ENCODE results near the gene MPST.

Gene MPST

GRCh38 chr22:36990457-36990856 lies 29.1 kb upstream of the MPST start:
- in situ Hi-C loops (cut with HindIII; ENCODE audit: low sequenced_read_pairs) = no loop called here
- DNase-seq (ENCODE audit: low read depth) = no peak
- TF ChIP-seq, protein P1, sequence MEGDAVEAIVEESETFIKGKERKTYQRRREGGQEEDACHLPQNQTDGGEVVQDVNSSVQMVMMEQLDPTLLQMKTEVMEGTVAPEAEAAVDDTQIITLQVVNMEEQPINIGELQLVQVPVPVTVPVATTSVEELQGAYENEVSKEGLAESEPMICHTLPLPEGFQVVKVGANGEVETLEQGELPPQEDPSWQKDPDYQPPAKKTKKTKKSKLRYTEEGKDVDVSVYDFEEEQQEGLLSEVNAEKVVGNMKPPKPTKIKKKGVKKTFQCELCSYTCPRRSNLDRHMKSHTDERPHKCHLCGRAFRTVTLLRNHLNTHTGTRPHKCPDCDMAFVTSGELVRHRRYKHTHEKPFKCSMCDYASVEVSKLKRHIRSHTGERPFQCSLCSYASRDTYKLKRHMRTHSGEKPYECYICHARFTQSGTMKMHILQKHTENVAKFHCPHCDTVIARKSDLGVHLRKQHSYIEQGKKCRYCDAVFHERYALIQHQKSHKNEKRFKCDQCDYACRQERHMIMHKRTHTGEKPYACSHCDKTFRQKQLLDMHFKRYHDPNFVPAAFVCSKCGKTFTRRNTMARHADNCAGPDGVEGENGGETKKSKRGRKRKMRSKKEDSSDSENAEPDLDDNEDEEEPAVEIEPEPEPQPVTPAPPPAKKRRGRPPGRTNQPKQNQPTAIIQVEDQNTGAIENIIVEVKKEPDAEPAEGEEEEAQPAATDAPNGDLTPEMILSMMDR (IDR thresholded peaks at IDR 0.05; ENCODE audit: low read depth, low read length, missing control alignments) = no peak
- no peak overlapping the region for H3K4me3 ChIP-seq (ENCODE audit: low read depth, low read length)

DNA sequence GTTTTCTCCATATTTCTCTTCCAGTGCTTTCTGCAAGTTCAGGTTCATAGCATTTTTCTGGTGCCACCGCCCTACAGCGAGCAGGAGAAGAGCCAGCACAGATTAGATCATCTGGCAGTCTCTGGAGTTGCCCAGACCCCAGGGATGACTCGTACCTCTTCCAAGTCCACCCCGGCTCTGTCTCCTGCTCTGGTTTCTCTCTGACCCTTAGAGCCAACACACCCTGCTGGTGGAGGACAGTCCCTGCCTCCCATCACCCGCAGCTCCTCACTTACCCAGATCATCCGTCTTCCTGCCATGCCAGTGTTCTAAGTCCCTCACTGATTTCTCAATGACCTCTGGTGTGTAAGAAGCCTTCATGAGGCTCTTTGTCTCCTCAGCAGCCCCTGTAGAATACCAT lies 28.3 kb upstream of the MPST start:
- H3K4me3 ChIP-seq (ENCODE audit: low read depth, low read length) = no peak overlapping the region
- in situ Hi-C loops (cut with HindIII; ENCODE audit: low sequenced_read_pairs) = no loop called here
- TF ChIP-seq, protein P1 (IDR thresholded peaks at IDR 0.05; ENCODE audit: low read depth, low read length, missing control alignments) = no peak
- DNase-seq (ENCODE audit: low read depth) = no peak

GRCh38 chr22:36997746-36998145 lies 21.8 kb upstream of the MPST start:
- DNase-seq (ENCODE audit: low read depth) = no peak
- no peak overlapping the region for H3K4me3 ChIP-seq (ENCODE audit: low read depth, low read length)
- in situ Hi-C loops (cut with HindIII; ENCODE audit: low sequenced_read_pairs) = no loop called here
- TF ChIP-seq, protein P1 (IDR thresholded peaks at IDR 0.05; ENCODE audit: low read depth, low read length, missing control alignments) = no peak

GRCh38 chr22:36998620-36999351 lies 20.8 kb upstream of the MPST start:
- H3K4me3 ChIP-seq (ENCODE audit: low read depth, low read length) = no peak overlapping the region
- no peak for DNase-seq (ENCODE audit: low read depth)
- in situ Hi-C loops (cut with HindIII; ENCODE audit: low sequenced_read_pairs) = no loop called here
- TF ChIP-seq, protein P1 (IDR thresholded peaks at IDR 0.05; ENCODE audit: low read depth, low read length, missing control alignments) = no peak

DNA sequence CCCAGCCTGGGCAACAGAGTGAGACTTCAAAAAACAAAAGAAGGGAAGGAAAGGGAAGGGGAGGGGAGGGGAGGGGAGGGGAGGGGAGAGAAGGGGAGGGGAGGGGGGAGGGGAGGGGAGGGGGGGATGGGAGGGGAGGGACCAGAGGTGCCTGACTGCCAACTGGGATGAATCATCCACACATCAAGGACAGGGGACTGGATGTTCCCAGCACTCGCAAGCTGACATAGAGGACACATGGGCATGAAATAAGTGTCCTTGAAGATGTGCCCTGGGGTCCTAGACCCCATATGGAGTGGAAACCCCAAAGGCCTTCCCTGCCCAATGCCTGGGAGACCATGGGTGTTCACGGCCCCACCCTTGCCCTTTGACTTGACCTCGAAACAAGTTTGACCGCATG lies 20.1 kb upstream of the MPST start:
- no peak for DNase-seq (ENCODE audit: low read depth)
- H3K4me3 ChIP-seq (ENCODE audit: low read depth, low read length) = no peak overlapping the region
- in situ Hi-C loops (cut with HindIII; ENCODE audit: low sequenced_read_pairs) = no loop called here
- TF ChIP-seq, protein P1 (IDR thresholded peaks at IDR 0.05; ENCODE audit: low read depth, low read length, missing control alignments) = no peak

GRCh38 chr22:37000676-37001534 lies 18.6 kb upstream of the MPST start:
- in situ Hi-C loops (cut with HindIII; ENCODE audit: low sequenced_read_pairs) = no loop called here
- DNase-seq (ENCODE audit: low read depth) = no peak
- TF ChIP-seq, protein P1 (IDR thresholded peaks at IDR 0.05; ENCODE audit: low read depth, low read length, missing control alignments) = no peak
- no peak overlapping the region for H3K4me3 ChIP-seq (ENCODE audit: low read depth, low read length)
